ENCODE measurements around the gene SYTL2.

DNA sequence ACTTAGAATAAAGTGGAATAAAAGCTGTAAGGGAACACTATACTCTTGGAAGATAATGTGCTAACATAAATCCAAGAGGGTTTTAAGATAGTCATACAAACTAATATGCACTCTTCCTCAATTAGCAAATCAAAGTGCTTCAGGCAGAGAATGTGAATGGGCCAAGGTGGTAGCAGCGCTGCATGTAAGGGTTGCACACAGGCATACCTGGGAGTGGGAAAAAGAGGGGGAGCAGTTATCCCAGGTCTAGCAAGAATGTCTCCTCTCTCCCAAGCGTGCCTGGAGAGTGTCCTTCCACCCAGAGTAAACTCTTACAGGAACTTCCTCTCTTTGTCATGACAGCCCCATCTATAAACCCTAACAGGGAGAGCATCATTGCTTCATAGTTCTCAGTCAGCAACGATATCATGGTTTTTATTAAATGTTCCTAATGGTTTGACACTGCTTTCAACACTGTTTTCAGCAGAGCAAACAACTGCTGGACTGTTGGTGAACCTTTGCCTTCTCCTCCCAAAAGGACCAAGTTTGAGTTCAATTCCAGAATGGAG is 61.6 kb downstream of the SYTL2 start:
- TF ChIP-seq, protein P1, sequence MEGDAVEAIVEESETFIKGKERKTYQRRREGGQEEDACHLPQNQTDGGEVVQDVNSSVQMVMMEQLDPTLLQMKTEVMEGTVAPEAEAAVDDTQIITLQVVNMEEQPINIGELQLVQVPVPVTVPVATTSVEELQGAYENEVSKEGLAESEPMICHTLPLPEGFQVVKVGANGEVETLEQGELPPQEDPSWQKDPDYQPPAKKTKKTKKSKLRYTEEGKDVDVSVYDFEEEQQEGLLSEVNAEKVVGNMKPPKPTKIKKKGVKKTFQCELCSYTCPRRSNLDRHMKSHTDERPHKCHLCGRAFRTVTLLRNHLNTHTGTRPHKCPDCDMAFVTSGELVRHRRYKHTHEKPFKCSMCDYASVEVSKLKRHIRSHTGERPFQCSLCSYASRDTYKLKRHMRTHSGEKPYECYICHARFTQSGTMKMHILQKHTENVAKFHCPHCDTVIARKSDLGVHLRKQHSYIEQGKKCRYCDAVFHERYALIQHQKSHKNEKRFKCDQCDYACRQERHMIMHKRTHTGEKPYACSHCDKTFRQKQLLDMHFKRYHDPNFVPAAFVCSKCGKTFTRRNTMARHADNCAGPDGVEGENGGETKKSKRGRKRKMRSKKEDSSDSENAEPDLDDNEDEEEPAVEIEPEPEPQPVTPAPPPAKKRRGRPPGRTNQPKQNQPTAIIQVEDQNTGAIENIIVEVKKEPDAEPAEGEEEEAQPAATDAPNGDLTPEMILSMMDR (IDR thresholded peaks at IDR 0.05; ENCODE audit: low read depth, low read length), result no peak
- TF ChIP-seq EZH2phosphoT487 (IDR thresholded peaks at IDR 0.05; ENCODE audit: low read depth), result no peak

All from OCI-LY3 (cell line).